NCI-H146 (cell line): ENCODE data around the gene DPP6.

Source experiments
- DNase-seq: peaks from one replicate; lab custom pipeline; 2025; lab: John Stamatoyannopoulos, UW

DPP6 gene

DNA sequence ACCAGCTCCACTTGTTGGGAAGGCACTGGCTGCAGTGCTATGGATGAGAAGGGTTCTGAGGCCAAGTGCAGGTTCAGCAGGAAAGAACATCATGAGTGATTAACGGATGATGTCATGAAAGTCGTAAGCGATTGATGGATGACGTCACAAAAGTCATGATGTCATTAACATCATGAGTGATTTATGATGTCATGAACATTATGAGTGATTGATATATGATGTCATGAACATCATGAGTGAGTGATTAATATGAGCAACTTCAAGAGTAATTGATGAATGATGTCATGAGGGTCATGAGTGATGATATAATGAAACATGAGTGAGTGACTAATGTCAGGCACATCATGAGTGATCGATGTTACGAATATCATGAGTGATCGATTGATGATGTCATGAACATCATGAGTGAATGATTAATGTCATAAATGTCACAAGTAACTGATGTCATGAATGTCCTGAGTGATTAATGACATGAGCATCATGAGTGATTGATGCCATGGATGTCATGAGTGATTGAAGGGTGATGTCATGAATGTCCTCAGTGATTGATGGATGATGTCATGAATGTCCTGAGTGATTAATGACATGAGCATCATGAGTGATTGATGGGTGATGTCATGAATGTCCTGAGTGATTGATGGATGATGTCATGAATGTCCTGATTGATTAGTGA lies 765.2 kb downstream of the DPP6 start:
- no peak for DNase-seq

DNA sequence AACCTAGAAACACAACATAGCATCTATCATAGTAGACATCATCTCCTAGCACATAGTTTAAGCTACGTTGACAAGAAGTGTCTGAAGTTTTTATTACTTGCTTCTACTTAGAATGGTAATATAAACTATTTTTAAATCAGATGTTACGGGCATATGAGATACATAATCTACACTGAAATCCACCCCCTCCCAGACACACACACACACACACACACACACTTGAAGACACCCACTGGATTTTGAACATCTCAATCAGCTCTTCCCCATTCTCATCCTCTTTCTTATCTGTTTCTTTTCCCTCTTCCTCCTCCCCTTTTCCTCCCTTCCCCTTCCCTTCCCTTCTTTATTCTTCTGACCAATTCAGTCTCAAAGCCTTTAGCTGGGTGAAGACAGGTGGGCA lies 774.8 kb downstream of the DPP6 start:
- DNase-seq = no peak

DNA sequence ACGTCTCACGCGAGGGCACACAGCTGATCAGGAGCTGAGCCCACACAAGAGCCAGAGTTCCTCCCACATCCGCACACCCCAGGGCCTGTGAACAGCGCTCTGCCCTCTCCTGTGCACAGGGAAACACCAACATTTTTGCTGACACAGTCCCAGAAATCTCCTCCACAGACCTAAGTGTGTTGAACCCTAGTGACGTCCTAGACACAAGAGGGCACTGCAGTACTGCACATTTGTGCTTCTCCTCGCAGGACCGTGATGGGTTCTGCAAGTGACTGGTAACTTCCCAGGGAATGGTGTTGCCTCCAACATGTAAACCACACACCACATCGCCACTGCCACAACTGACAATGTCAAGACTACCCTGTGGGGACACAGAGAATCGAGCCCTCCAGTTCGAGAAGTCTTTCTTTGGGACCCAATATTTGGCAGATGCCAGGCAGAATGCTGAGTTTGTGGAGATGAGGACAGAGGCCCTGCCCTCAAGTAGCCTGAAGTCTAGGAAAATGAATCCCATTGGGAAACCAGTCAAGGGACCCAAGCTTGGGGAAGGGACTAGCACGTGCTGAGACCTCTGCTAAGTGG lies 780.5 kb downstream of the DPP6 start:
- peak; percentile 16 for DNase-seq

DNA sequence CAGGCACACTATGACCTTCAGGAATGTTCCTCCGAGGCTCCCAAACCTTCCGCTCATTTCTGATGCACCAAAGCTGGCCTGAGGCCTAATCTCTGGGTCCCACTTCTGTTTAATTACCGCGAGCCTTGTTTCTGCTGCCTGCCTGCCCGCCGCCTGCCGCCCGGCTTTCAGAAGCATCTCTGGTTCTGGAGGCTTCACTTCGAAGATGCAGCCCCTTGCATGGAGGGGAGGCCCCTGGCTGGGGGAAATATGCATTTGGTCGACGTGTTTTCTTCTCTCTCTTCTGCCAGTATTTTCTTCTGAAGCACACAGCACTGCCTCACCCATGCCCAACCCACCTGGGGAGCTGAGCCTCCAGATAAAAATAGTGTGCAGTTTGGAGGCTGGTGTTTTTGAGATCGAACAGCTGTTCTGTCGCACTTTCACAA lies 783.8 kb downstream of the DPP6 start:
- DNase-seq = no peak

DNA sequence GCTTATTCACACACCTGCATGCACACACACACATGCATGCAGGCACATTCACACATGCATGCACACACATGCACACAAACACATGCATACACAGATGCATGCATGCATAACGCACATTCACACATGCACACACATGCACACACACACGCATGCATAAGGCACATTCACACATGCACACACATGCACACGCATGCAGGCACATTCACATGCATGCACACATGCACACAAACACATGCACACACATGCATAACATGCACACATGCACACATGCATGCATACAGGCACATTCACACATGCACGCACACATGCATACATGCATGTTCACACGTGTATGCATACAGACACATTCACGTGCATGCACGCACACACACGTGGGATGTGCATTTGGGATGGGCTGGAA lies 784.9 kb downstream of the DPP6 start:
- DNase-seq = no peak

DNA sequence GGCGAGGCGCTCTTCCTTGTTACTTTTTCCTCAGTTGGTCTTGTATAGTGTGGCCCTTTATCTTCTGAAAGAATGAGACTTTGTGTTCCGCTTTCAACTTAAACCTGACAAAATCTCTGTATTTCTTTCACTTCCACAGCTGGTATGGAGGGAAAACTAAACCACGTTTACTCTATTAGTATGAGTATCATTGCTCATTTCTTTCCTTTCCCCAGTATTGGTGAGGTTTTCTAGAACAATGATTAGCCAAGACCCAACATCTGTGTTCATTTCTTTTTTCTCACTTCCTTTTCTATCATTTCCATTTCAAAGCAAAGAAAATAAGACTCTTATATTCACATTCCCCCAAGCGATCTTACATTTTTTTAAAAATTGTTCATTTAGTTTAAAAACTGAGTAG lies 785.4 kb downstream of the DPP6 start:
- no peak for DNase-seq

DNA sequence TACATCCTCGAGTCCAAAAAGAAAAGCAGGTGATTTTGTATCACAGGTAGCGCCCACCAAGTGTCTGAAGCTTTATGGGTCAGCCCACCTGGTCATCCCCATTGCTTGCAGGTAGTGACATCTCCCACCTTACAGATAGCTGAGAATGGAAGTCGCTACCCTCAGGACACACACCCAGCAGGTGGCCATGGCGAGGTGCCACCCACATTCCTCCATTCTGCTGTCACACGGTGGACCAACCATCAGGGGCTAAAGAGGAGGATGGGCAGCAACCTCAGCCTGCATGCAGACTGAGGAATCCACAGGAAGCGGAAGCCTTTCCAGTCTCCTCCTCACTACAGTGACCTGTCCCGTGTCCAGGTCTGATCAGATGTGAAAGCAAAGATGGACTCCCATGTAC lies 787.9 kb downstream of the DPP6 start:
- no peak for DNase-seq

DNA sequence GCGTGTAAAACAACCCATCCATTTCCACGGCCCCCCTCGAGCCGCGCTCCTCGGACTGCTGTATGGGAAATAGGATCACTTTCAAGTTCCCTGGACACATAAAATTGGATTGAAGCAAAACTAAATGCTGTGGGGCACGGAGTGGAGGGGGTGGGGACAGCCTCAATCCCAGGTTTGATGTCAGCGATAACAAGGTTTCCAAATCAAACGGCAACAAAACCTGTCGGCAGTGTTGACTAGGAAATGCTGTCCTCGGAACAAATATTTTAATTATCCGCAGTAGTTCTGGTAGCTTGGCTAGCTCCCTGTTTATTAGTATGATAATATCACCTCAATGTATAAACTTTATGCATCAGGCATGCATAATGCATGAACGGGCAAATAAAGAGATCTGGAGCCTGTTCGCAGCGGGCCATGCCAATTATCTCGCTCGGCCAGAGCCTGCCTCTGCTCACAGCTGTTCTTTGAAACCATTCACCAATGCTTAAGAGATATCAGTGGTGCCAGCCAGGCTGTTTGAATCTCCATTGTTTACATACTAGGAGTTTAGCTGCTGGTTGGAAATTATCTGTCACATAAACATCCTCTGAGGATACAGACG lies 789.6 kb downstream of the DPP6 start:
- peak; percentile 89 for DNase-seq

DNA sequence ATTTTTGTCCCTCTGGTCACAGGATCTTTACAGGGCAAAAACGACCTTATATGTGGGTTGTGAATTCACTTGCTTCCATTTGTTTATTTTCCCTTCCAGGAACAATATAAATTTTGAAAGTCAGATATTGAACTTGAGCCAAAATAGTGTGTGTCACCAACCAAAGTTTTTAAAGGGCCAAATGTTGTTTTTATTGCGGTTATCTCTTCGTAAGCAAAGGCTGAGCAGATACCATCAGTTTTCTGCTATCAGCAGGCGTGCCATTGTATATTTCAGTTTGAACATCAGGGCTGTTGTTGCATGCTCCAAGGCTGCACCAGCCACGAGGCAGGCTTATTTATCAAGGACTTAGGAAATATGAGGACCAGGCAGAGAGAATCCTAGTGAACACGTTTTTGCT lies 790.4 kb downstream of the DPP6 start:
- peak; percentile 25 for DNase-seq

DNA sequence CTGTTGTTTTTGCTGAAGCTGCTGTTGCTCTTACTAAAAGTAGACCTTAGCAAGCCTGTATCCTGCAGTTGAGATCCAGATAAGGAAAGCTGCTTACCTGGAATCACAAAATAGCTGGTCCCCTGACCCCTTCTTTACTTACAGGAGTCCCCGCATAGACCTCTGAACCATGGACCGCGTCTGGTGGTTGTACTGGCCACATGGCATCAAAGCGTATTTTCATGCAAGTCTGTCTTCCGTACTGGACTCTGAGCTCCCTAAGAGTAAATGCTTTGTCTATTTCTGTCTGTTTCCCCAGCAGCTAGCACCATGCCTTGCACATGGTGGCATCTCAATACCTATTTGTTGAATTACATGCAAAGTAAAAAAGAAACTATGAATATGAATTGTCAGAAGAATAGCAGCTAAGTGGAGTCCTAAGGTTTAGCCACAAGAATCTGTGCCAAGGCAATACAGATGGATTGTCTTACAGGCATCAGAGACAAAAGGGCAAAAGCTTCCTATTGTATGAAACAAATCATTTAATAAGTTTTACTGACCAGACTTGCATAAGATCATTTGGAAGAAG lies 791.6 kb downstream of the DPP6 start:
- no peak for DNase-seq

DNA sequence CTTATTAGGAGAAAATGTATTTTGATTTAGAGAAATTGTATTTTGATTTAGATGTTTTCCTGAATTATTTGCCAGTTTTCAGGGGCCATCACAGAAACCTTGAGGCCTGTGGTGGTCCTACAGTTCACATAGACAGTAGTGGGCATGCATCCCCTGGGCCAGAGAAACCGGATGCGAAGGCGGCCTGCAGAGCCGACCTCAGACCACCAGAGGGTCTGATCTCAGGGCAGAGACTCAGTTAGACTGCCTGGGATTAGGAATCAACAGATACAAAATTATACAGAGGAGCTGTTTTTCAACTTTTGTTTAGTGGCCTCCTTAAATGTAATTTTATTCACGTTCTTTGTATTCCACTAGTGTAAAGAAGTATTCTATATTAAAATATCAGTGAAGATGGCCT lies 792.3 kb downstream of the DPP6 start:
- DNase-seq = no peak

DNA sequence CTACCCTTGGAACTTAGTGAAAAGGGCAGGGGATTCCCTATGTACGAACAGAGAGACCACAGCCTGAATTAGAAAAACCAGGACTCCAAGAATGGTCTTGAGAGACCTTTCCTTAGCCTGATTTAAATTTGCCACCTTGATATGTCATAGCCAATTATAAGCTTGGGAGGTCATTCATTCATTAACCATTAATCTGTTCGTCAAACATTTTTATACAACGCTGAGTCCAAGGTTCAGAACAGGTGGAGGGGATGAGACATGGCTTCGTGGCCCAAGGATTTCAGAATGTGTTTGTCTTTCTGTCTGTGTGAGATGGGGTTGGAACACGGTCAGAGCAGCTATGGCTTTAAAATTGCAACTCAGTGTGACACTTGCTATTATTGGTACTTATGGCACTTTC lies 792.8 kb downstream of the DPP6 start:
- DNase-seq = no peak

DNA sequence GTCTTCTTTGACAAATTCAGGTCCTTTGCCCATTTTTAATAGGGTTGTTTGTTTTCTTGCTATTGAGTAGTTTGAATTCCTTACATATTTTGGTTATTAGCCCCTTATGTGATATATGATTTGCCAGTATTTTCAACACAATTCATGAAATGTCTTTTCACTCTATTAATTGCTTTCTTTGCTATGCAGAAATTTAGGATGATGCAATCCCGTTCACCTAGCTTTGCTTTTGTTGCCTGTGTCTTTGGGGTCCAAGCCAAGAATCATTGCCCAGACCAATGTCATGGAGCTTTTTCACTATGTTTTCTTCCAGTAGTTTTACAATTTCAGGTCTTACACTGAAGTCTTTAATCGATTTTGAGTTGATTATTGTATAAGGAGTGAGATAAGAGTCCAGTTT lies 796.3 kb downstream of the DPP6 start:
- no peak for DNase-seq

DNA sequence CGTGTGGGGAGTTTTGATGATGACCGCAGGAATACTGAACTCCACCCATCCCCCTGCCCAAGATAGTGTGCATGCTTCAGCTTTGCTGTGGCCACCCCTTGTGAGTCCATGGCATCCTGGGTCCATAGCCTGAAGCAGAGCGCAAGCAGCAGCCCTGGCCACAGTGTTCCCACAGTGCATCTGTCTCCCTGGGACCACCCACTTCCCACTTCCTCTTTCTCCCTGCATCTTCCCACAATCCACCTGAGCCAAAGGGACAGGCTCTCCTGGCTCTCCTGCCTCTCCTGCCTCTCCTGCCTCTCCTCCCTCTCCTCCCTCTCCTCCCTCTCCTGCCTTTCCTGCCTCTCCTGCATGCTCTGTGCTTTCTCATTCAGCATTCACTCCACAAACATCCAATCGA lies 800.0 kb downstream of the DPP6 start:
- no peak for DNase-seq

DNA sequence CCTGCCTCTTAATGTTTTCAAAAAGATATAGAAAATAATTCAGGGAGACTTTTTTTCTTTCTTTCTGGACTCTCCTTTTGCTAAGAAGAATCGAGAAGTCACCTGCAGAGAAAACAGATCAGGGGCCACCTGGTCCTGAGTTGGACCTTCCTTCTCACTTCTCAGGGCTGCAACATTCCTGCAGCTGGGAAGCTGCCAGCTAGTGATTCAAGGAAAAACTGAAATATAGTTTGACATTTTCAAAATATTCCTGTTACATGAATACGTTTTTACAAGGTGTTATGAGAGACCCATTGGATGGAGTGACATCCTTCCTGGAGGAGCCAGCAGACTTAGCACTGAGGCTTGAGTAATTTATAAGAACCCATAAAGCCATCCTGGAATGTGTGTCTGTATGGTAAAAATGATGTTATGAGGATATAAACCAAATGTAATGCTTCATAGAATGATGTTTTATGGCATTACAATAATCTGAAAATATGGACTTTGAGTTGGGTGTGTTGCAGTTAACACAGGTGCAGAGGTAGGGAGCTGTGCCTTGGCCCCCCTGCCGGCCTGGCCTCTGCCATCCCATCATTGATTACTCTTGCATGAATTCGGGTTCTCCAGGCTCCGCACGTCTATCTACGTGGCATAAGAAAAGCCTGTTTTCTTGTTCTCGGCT lies 801.0 kb downstream of the DPP6 start:
- no peak for DNase-seq

DNA sequence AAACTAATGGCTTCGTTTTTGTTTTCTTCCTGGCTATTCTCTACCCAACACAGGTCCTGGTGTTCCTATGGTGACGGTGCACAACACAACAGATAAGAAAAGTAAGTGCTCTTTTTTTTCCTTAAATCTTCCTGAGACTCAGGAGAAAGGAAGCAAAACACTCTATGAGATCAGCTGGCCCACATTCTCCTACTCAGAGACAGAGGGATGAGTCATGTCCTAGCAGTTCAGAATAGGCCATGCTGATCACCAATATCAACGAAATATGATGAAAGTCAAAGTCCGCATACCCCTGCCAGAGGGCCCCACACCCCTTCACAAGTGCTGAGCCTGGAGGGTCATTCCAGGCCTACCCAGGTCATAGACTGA lies 801.5 kb downstream of the DPP6 start:
- DNase-seq = no peak

DNA sequence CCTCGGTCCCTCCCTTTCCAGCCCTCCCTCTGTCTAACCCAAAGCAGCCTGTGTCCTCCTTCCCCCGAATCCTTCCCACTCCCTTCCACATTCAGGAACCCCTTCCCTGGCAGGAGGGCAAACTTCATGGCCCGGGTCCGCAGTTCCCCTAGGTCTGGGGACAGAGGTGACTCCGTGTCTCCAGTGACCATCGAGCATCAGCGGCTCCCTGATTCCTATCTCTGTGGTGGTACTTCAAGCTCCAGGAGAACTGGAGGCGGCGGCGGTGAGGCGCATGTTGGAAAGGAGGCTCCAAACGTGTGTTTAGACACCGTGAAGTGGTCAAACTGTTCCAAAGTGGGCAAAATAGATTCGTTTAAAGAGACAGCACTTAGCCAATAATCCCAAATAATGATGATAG lies 802.6 kb downstream of the DPP6 start:
- DNase-seq = no peak

DNA sequence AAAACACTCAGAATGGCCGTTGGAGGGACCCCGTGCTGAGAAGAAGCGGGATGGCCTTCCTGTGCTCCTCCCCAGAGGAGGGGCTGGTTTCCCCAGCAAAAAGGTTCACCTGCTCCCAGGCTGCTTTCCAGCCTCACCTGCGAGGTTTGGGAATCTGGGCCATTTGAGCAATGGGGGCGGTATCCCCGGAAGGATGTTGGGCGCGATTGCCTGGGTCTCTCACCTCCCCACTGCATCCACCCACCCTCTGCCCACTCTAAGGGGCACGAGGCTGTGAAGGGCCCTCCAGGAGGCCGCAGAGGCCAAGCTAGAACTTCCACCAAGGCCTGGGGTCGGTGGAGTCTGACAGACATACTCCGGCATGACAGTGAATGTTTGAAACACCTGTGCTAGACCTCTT lies 803.2 kb downstream of the DPP6 start:
- no peak for DNase-seq

DNA sequence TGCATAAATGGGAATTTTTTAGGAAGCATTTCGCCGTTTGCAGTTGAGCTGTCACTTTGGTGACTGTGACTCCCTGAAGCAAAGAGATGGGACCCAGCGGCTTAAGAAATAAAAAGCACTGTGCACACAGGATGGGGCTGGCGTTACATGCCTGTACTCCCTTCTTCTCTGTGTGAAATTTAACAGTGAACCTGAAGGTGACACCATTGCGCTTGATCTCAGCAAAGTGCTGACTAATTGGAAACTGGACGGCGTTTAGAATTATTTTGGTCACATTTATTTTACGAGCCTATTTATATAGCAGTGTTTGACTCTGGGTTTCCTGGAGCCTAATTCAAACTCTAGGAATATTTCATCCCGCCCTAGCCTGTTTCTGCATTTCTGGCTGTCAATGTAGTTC lies 804.5 kb downstream of the DPP6 start:
- DNase-seq = no peak

DNA sequence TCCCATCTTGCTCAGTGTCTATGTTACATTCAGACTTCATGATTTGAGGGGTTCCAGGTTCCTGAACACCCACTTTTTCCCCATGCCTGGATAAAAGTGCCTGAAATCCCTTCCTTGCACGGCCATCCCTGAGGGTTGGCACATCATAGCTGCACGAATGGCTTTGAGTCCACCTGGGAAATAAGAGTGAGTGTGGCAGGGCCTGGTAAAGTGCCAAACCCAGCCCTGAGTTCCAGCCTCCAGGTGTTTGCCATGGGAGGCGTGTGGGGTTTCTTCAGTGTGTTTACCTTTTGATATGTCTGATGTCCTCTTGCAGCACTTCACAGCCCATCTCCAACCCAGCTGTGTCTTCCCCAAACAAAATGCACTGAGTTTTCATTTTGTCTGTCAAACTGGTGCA lies 805.0 kb downstream of the DPP6 start:
- no peak for DNase-seq

DNA sequence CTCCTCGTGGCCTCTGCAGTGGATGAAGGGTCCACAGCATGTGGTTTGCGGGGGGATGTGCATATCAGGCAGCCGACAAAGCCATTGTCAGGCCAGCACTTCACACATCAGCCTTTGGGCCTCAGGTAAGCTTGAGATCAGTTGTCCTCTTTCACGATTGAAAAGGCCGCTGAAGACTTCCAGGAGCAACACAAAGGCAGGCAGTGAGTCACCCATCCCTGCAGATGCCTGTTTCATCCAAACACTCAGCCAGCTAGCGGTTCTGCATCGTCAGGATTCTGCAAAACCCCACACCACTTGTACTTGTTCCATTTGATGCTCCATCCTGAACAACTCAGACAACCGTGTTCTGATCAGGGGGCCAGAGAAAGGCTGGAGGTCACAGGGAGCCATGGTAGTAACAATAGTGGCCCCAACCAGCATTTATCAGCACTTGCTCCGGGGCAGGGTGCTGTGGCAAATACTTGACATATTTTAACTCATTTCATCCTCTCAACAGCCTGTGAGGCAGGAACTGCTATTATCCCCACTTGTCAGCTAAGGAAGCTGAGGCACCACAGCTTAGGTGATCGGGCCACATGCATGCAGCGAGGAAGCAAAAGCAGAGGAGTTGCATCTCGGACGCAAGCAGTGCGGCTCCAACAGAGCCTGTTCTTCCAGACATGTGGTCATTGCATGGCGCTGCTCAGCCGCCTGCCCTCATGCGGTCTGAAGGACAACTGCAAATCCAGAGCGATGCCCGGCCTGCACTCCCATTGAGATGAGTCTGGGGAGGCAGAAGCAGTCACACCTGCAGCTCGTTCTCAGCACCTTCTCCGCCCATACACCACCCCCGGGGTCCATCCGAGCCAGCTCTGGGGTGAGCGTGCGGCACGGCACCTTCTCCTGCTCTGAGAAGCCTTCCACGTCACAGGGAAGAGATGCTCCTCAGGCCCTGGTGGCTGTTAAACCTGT lies 805.8 kb downstream of the DPP6 start:
- no peak for DNase-seq
